Measurements from ENCODE around the gene GAD1.

GRCh38 chr2:170885130-170885791 is 68.6 kb downstream of the GAD1 start:
- no peak for TF ChIP-seq CTCF (IDR thresholded peaks at IDR 0.05)
- no peak for TF ChIP-seq ETV6 (CRISPR knock-in tag; IDR thresholded peaks at IDR 0.05)
- TF ChIP-seq GRHL2 (CRISPR knock-in tag; IDR thresholded peaks at IDR 0.05; ENCODE audit: insufficient replicate concordance, severe bottlenecking) = no peak
- no peak for TF ChIP-seq TEAD1 (CRISPR knock-in tag; IDR thresholded peaks at IDR 0.05)
- TF ChIP-seq E2F4 (CRISPR knock-in tag; IDR thresholded peaks at IDR 0.05; ENCODE audit: borderline replicate concordance, low read depth) = no peak
- no peak for TF ChIP-seq SP1 (CRISPR knock-in tag; conservative IDR thresholded peaks at IDR 0.05)
- TF ChIP-seq FOXJ3 (CRISPR knock-in tag; IDR thresholded peaks at IDR 0.05; ENCODE audit: borderline replicate concordance) = no peak
- no peak for TF ChIP-seq MAX (CRISPR knock-in tag; IDR thresholded peaks at IDR 0.05)

Measured in WTC11 (cell line).